H1 (cell line): Measurements from ENCODE around the gene CABP1. TPM values are rescaled to one million over a fixed set of nuclear protein-coding genes. Genes with fewer than 3 reads are reported as not detected.

Experiments used
- CBX8 ChIP-seq: fragments of 300-800, 300-1000 bp; sonication (generic); IDR thresholded peaks from 2 replicates; pipeline ENCODE4 v1.7.1; 2016; ENCODE audit warnings: low read depth, low read length, borderline replicate concordance
- CHD2 ChIP-seq: IDR thresholded peaks from 2 replicates; pipeline ENCODE4 v1.6.1; 2012; ENCODE audit warnings: low read length, improper control_type of control experiment
- CHD7 ChIP-seq: fragments of 300-600 bp; sonication (generic); IDR thresholded peaks from 2 replicates; pipeline ENCODE4 v1.7.1; 2012; ENCODE audit warnings: low read length, moderate library complexity, mild to moderate bottlenecking, inconsistent platforms; ENCODE audit not compliant: insufficient replicate concordance
- EP300 ChIP-seq, 2 experiments: IDR thresholded peaks; 1 replicate in 1 of 2; 2 replicates in 1 of 2; pipeline ENCODE4 v1.6.1; 2011 to 2012; ENCODE audit warnings: low read depth in 2 of 2, low read length in 2 of 2, mild to moderate bottlenecking in 2 of 2, borderline replicate concordance in 1 of 2, inconsistent platforms in 1 of 2, moderate library complexity in 1 of 2
- GTF2F1 ChIP-seq: IDR thresholded peaks from 2 replicates; pipeline ENCODE4 v1.6.1; 2012; ENCODE audit warnings: low read depth, low read length, improper control_type of control experiment, borderline replicate concordance
- MAFK ChIP-seq: IDR thresholded peaks from 2 replicates; pipeline ENCODE4 v1.6.1; 2012; ENCODE audit warnings: low read depth, mild to moderate bottlenecking, improper control_type of control experiment, low read length
- POLR2AphosphoS5 ChIP-seq: IDR thresholded peaks from 2 replicates; pipeline ENCODE4 v1.6.1; 2011; ENCODE audit warnings: low read depth, low read length
- POU5F1 ChIP-seq: IDR thresholded peaks from 2 replicates; pipeline ENCODE4 v1.6.1; 2011; ENCODE audit warnings: low read depth, mild to moderate bottlenecking, low read length, moderate library complexity
- RFX5 ChIP-seq: IDR thresholded peaks from 2 replicates; pipeline ENCODE4 v1.6.1; 2011; ENCODE audit warnings: low read depth, low read length, improper control_type of control experiment, borderline replicate concordance
- polyA plus RNA-seq, 7 experiments: library from polyadenylated mRNA; depleted of rRNA in 3 of 7; stranded (reverse) in 5 of 7; unstranded in 2 of 7; fragments of >200 nt in 5 of 7; fragments of 200-250 nt in 2 of 7; gene quantifications; 1 replicate in 5 of 7; 2 replicates in 1 of 7; 4 replicates in 1 of 7; pipeline versions ENCODE4 v1.2.1 to v1.2.3, GENCODE V29; 2011 to 2013; ENCODE audit warnings: missing spikeins in 2 of 7, mixed read lengths in 2 of 7
- total RNA-seq: library from RNA; stranded (reverse); fragmentation: NEBNext Ultra II Directional; extraction: Animal tissue kit (Norgen Biotek cat#: 25700); gene quantifications from 2 replicates; pipeline ENCODE4 v1.2.1, GENCODE V29; 2021

CABP1 gene
- total and polyA plus RNA-seq, 2 of the 8 experiments (the other 6 are each of a cell fraction or from before 2014, with no cell fraction given): 3.9 to 7.4 TPM

GRCh38 chr12:120685522-120685921 lies 45.1 kb downstream of the CABP1 start (continued):
- TF ChIP-seq CHD7: no peak
- no peak for TF ChIP-seq GTF2F1
- no peak for TF ChIP-seq POLR2AphosphoS5
- no peak for TF ChIP-seq CHD2
- no peak for TF ChIP-seq CBX8
- no peak for TF ChIP-seq RFX5
- TF ChIP-seq MAFK: no peak
- TF ChIP-seq EP300 (IDR thresholded peaks at IDR 0.05; ENCODE audit: borderline replicate concordance in 1 of 2, low read depth in 2 of 2, low read length in 2 of 2): no peak
- TF ChIP-seq POU5F1: no peak
